Measurements from ENCODE around the gene EPHA3. TPM values are rescaled to one million over a fixed set of nuclear protein-coding genes. Genes with fewer than 3 reads are reported as not detected.

The EPHA3 gene
- total and polyA plus RNA-seq, 8 donors, result 0.29 to 33.9 (median 0.81) TPM

- TF ChIP-seq EP300 (IDR thresholded peaks at IDR 0.05) (no peak), POLR2AphosphoS5 (IDR thresholded peaks at IDR 0.05) (no peak), POLR2A (IDR thresholded peaks at IDR 0.05) (no peak), CTCF (IDR thresholded peaks at IDR 0.05) (no peak)
- intact Hi-C loops (cut with DNase I; ENCODE audit: low total_unique reads), result no loop called here
- H3K9me3 ChIP-seq, result no peaks in the 10 kb centered on the region
- no peak overlapping the region for H3K27ac ChIP-seq
- no peak overlapping the region for H3K4me3 ChIP-seq
- H3K27me3 ChIP-seq, result no peaks in the 10 kb centered on the region
- no peaks in the 10 kb centered on the region for H3K36me3 ChIP-seq
- peaks cover 0 to 11% (median 5%) of the 10 kb centered on the region in 4 donors for H3K4me1 ChIP-seq
- no peak for DNase-seq
- 90 to 98% (median 96%) methylated on average over 2 of the region's 2 CpGs for WGBS, 5 donors
Measured at GRCh38 chr3:89232155-89232554, 124.7 kb downstream of the EPHA3 start.

- DNase-seq, result no peak
- no peak for TF ChIP-seq POLR2A (IDR thresholded peaks at IDR 0.05)
- no peak for TF ChIP-seq EP300 (IDR thresholded peaks at IDR 0.05)
- TF ChIP-seq CTCF (IDR thresholded peaks at IDR 0.05), result no peak
- no peak for TF ChIP-seq POLR2AphosphoS5 (IDR thresholded peaks at IDR 0.05)
- Histone ChIP-seq H3K36me3 (no peaks in the 10 kb centered on the region), H3K27me3 (no peaks in the 10 kb centered on the region), H3K27ac (no peak overlapping the region), H3K4me1 (peaks cover 0 to 4% (median 0%) of the 10 kb centered on the region in 4 donors), H3K9me3 (no peaks in the 10 kb centered on the region), H3K4me3 (no peak overlapping the region)
- intact Hi-C loops (cut with DNase I; ENCODE audit: low total_unique reads), result no loop called here
Measured at GRCh38 chr3:89234620-89235019, 127.2 kb downstream of the EPHA3 start.

- Histone ChIP-seq H3K27ac (no peak overlapping the region), H3K9me3 (no peaks in the 10 kb centered on the region), H3K4me3 (no peak overlapping the region), H3K36me3 (no peaks in the 10 kb centered on the region), H3K27me3 (no peaks in the 10 kb centered on the region), H3K4me1 (peaks cover 0 to 4% (median 0%) of the 10 kb centered on the region in 4 donors)
- DNase-seq, result no peak
- intact Hi-C loops (cut with DNase I; ENCODE audit: low total_unique reads), result no loop called here
- 18 to 51% (median 31%) methylated on average over 2 of the region's 2 CpGs for WGBS, 5 donors
- TF ChIP-seq EP300 (IDR thresholded peaks at IDR 0.05) (no peak), POLR2A (IDR thresholded peaks at IDR 0.05) (no peak), CTCF (IDR thresholded peaks at IDR 0.05) (no peak), POLR2AphosphoS5 (IDR thresholded peaks at IDR 0.05) (no peak)
Measured at GRCh38 chr3:89238846-89239245, 131.4 kb downstream of the EPHA3 start.

GRCh38 chr3:89239774-89240173 is 132.4 kb downstream of the EPHA3 start:
- H3K27ac ChIP-seq, result no peak overlapping the region
- TF ChIP-seq CTCF (IDR thresholded peaks at IDR 0.05), result no peak
- H3K4me3 ChIP-seq, result no peak overlapping the region
- intact Hi-C loops (cut with DNase I; ENCODE audit: low total_unique reads), result no loop called here
- H3K9me3 ChIP-seq, result no peaks in the 10 kb centered on the region
- no peak for DNase-seq
- peaks cover 0 to 4% (median 0%) of the 10 kb centered on the region in 4 donors for H3K4me1 ChIP-seq
- no peaks in the 10 kb centered on the region for H3K36me3 ChIP-seq
- H3K27me3 ChIP-seq, result no peaks in the 10 kb centered on the region
- WGBS, 5 donors, result 61 to 85% (median 77%) methylated on average over 1 of the region's 1 CpG

All from stomach (tissue), 9 donors.